Smooth muscle cell (in vitro differentiated cells): ENCODE measurements around the gene FBRS. TPM values are rescaled to one million over a fixed set of nuclear protein-coding genes. Genes with fewer than 3 reads are reported as not detected.

ENCODE experiments used
- DNase-seq: peaks from one replicate; lab custom pipeline; 2025; ENCODE audit not compliant: unreplicated experiment; lab: John Stamatoyannopoulos, UW
- H2AFZ ChIP-seq: fragments of 200-600 bp; sonication (generic); 2 replicates; pipeline ENCODE4 v1.6.0; 2016; ENCODE audit warnings: antibody characterized with exemption, low read depth, mild to moderate bottlenecking
- H3F3A ChIP-seq: fragments of 200-600 bp; sonication (generic); 2 replicates; pipeline ENCODE4 v1.6.0; 2017; ENCODE audit warnings: antibody characterized with exemption, low read depth
- H3K27ac ChIP-seq: fragments of 200-600 bp; sonication (generic); 2 replicates; pipeline ENCODE4 v1.5.1; 2016; ENCODE audit warnings: low read depth, mild to moderate bottlenecking
- H3K27me3 ChIP-seq: fragments of 200-600 bp; sonication (generic); 2 replicates; pipeline ENCODE4 v1.6.1; 2016; ENCODE audit warnings: low read depth, mild to moderate bottlenecking
- H3K36me3 ChIP-seq: fragments of 200-600 bp; sonication (generic); 2 replicates; pipeline ENCODE4 v1.5.1; 2016; ENCODE audit warnings: low read depth
- H3K4me1 ChIP-seq: fragments of 200-600 bp; sonication (generic); 2 replicates; pipeline ENCODE4 v1.5.1; 2016; ENCODE audit warnings: low read depth
- H3K4me2 ChIP-seq: fragments of 200-600 bp; sonication (generic); 2 replicates; pipeline ENCODE4 v1.6.0; 2016; ENCODE audit warnings: mild to moderate bottlenecking
- H3K4me3 ChIP-seq: fragments of 200-600 bp; sonication (generic); 2 replicates; pipeline ENCODE4 v1.5.1; 2016; ENCODE audit warnings: mild to moderate bottlenecking
- H3K79me2 ChIP-seq: fragments of 200-600 bp; sonication (generic); 2 replicates; pipeline ENCODE4 v1.6.0; 2016; ENCODE audit warnings: low read depth, mild to moderate bottlenecking
- H3K9ac ChIP-seq: fragments of 200-600 bp; sonication (generic); 2 replicates; pipeline ENCODE4 v1.6.0; 2016; ENCODE audit warnings: low read depth
- H3K9me3 ChIP-seq: fragments of 200-600 bp; sonication (generic); replicated peaks from 2 replicates; pipeline ENCODE4 v1.5.1; 2016; ENCODE audit warnings: low read depth
- H4K20me1 ChIP-seq: fragments of 200-600 bp; sonication (generic); 2 replicates; pipeline ENCODE4 v1.6.0; 2016; ENCODE audit warnings: low read depth
- CTCF ChIP-seq: fragments of 200-600 bp; sonication (generic); IDR thresholded peaks from 2 replicates; pipeline ENCODE4 v1.5.1; 2017; ENCODE audit warnings: borderline replicate concordance, mild to moderate bottlenecking, antibody characterized with exemption; ENCODE audit not compliant: insufficient read depth, poor library complexity, severe bottlenecking
- WGBS: methylation state at CpG from one replicate; pipeline ENCODE4 v1.1.7; 2016; ENCODE audit warnings: low lambda C conversion rate; 5-methylcytosine and 5-hydroxymethylcytosine counted together
- polyA plus RNA-seq: library from polyadenylated mRNA; unstranded; fragments of >200 nt; fragmentation: Nextera tagmentation; extraction: Ambion mirVana; gene quantifications from 2 replicates; pipeline ENCODE4 v1.2.1, GENCODE V29; 2016
- total RNA-seq: library from RNA; depleted of rRNA; stranded (reverse); fragments of >200 nt; gene quantifications from 2 replicates; pipeline ENCODE4 v1.2.3, GENCODE V29; 2014

The FBRS gene
- total and polyA plus RNA-seq, 2 experiments from 2014 or later, result 18.3 to 21.9 TPM

GRCh38 chr16:30663820-30664219 is 5.6 kb downstream of the FBRS start:
- peaks cover 41% of the 10 kb centered on the region for H3K79me2 ChIP-seq
- H2AFZ ChIP-seq, result no peak overlapping the region
- peaks cover 8% of the 10 kb centered on the region for H3K36me3 ChIP-seq

GRCh38 chr16:30664616-30665109 is 6.4 kb downstream of the FBRS start:
- Histone ChIP-seq H3K4me2 (no peak overlapping the region), H3K27me3 (no peaks in the 10 kb centered on the region), H4K20me1 (peaks cover 90% of the 10 kb centered on the region), H2AFZ (no peak overlapping the region), H3K79me2 (peaks cover 39% of the 10 kb centered on the region), H3K4me1 (peaks cover 13% of the 10 kb centered on the region), H3K9me3 (no peaks in the 10 kb centered on the region), H3K36me3 (peaks cover 8% of the 10 kb centered on the region), H3F3A (no peaks in the 10 kb centered on the region), H3K4me3 (no peak overlapping the region), H3K9ac (no peak overlapping the region), H3K27ac (no peak overlapping the region)
- WGBS, result 95% methylated on average over 15 of the region's 15 CpGs
- no peak for TF ChIP-seq CTCF
- no peak for DNase-seq

More at GRCh38 chr16:30663820-30664219, 5.6 kb downstream of the FBRS start:
- peaks cover 13% of the 10 kb centered on the region for H3K4me1 ChIP-seq
- TF ChIP-seq CTCF, result no peak
- no peaks in the 10 kb centered on the region for H3K27me3 ChIP-seq
- DNase-seq, result no peak
- H3F3A ChIP-seq, result peaks cover 2% of the 10 kb centered on the region
- no peak overlapping the region for H3K9ac ChIP-seq
- no peaks in the 10 kb centered on the region for H3K9me3 ChIP-seq
- H3K4me2 ChIP-seq, result no peak overlapping the region
- H3K27ac ChIP-seq, result no peak overlapping the region
- no peak overlapping the region for H3K4me3 ChIP-seq
- WGBS, result 98% methylated on average over 6 of the region's 9 CpGs
- peaks cover 91% of the 10 kb centered on the region for H4K20me1 ChIP-seq

GRCh38 chr16:30665155-30665829 is 7.1 kb downstream of the FBRS start:
- Histone ChIP-seq H2AFZ (no peak overlapping the region), H3K4me3 (no peak overlapping the region), H3F3A (no peaks in the 10 kb centered on the region), H4K20me1 (peaks cover 84% of the 10 kb centered on the region), H3K9me3 (no peaks in the 10 kb centered on the region), H3K79me2 (peaks cover 32% of the 10 kb centered on the region), H3K36me3 (peaks cover 8% of the 10 kb centered on the region), H3K9ac (no peak overlapping the region), H3K4me1 (peaks cover 10% of the 10 kb centered on the region), H3K27me3 (no peaks in the 10 kb centered on the region), H3K4me2 (no peak overlapping the region), H3K27ac (no peak overlapping the region)
- DNase-seq, result no peak
- 97% methylated on average over 22 of the region's 22 CpGs for WGBS
- no peak for TF ChIP-seq CTCF

- peaks cover 5% of the 10 kb centered on the region for H3K4me1 ChIP-seq
- peaks cover 79% of the 10 kb centered on the region for H4K20me1 ChIP-seq
- H3K4me2 ChIP-seq, result no peak overlapping the region
- H3K79me2 ChIP-seq, result peaks cover 27% of the 10 kb centered on the region
- H3K4me3 ChIP-seq, result no peak overlapping the region
- WGBS, result 89% methylated on average over 4 of the region's 4 CpGs
- no peak overlapping the region for H2AFZ ChIP-seq
- H3K27ac ChIP-seq, result no peak overlapping the region
- no peak for DNase-seq
- no peaks in the 10 kb centered on the region for H3K9me3 ChIP-seq
- TF ChIP-seq CTCF, result no peak
- no peaks in the 10 kb centered on the region for H3K27me3 ChIP-seq
- H3K36me3 ChIP-seq, result peaks cover 8% of the 10 kb centered on the region
- H3K9ac ChIP-seq, result no peak overlapping the region
- H3F3A ChIP-seq, result no peaks in the 10 kb centered on the region
Measured at GRCh38 chr16:30665830-30666190, 7.6 kb downstream of the FBRS start.
